RKO (cell line): ENCODE results near the gene EFCC1.

Experiments
- DNase-seq: peaks from one replicate; pipeline ENCODE4 v3.0.0-alpha.2; 2016; ENCODE audit warnings: low spot score

Gene EFCC1

DNA sequence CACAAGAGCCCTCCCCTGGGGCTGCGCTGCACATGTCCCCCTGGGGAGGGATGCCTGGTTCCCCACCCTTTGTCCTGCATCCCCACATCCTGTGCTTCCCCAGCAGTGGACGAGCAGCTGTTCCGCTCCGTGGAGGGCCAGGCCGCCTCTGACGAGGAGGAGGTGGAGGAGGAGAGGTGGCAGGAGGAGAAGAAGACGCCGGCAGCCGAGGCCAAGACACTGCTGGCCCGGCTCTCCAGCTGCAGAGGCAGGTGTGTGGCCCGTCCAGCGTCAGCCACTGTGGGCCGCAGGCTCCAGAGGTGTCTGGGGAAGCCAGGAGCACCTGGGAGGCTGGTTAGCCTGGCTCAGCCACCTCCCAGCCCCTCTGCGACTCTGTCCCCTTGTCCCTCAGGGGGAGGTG is 31.6 kb downstream of the EFCC1 start:
- DNase-seq = no peak

DNA sequence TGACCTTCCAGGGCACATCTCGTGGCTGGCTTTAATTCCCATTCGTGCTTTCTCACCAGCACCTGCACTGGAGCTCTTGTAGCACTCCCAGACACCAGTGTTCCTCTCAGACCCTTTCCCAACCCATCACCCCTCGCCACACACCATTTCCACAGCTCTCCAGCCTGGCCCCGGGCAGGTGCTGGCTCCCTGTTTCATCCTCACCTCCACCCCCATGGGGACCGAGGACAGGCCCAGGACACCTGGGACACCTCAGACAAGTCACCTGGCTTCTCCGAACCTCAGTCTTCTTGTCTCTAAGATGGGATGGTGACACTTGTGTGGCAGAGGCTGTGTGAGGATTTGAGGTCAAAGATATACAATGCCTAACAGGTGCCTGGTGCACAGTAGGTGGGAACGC is 32.0 kb downstream of the EFCC1 start:
- DNase-seq = no peak

DNA sequence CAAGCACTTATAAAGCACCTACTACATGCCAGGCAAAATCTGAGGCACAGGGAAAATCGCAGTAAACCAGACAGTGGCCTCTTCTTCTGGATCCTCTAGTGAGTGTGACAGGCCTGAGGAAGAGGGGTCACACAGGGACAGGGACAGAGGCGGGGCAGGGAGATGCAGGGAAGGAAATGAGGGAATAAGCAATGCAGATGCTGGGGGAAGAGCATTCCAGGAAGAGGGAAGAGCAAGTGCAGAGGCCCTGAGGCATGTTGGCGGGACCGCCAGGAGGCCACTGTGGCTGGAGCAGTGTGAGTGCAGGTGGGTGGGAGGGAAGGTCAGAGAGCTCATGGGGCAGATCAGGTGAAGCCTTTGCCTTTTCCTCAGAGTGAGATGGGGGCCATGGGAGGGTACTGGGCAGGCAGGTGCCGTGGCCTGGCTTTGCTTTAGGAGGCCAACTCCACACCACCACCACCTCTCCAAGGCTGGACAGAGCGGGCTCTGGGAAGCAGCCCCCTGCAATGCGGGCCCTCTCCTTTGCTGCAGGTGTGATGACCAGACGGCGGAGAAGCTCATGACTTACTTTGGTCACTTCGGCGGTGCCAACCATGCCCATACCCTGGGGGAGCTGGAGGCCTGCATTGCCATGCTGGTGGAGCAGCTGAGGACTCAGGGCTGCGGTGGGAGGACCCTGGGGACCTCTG is 32.7 kb downstream of the EFCC1 start:
- DNase-seq = no peak

DNA sequence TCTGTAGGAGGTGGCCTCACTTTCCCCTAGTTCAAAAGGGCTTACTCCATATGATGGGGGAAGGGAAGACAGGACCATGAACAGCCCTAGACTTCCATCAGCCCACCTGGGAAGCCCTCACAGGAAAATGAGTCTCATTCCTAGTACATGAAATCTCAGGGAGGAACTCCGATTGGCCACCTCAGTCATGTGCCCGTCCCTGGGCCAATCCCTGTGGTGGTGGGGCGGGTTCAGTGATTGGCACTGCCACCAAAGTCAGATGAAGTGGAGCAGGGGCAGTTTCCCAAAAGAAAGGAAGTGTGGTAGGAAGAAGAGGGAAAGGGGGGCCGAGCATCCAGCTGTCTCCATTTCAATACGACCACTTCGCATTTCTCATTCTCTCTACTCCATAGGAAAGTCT is 33.5 kb downstream of the EFCC1 start:
- no peak for DNase-seq

DNA sequence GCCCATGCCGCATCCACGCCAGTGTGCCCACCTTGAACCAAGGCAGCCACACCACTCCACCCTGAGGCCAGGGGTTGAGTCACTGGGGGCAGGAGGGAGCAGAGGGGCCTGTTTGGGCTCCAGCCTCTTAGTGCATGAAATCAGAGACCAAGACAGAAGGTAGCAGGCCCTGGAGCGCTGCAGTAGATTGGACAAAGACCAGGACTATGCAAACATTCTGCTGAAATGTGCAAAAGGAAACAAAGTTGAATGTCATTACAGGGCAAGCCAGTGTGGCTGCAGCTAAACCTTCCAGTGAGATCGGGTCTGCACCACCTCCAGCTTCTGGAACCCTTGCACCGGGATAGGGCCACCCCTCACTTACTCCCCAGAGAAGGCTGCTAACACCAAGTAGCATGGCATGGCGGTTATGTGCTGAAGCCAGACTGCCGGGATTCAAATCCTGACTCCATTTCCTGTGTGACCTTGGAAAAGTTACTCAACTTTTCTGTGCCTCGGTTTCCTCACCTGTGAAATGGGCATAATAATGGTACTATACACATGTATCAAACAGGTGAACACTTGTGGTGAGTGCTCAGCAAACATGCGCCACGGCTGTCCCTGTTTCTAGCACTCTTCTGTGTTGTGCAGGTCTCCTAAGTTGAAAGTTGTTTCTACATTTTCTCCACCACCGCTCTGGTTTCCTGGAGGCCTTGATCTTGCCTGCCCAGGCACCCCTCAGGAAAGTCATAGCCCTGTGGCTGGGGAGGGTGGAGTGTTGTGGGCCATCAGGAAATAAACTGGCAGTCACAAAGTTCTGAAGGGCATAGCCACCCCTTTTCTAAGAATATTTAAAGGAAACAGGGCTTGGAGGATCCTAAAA is 34.5 kb downstream of the EFCC1 start:
- no peak for DNase-seq

DNA sequence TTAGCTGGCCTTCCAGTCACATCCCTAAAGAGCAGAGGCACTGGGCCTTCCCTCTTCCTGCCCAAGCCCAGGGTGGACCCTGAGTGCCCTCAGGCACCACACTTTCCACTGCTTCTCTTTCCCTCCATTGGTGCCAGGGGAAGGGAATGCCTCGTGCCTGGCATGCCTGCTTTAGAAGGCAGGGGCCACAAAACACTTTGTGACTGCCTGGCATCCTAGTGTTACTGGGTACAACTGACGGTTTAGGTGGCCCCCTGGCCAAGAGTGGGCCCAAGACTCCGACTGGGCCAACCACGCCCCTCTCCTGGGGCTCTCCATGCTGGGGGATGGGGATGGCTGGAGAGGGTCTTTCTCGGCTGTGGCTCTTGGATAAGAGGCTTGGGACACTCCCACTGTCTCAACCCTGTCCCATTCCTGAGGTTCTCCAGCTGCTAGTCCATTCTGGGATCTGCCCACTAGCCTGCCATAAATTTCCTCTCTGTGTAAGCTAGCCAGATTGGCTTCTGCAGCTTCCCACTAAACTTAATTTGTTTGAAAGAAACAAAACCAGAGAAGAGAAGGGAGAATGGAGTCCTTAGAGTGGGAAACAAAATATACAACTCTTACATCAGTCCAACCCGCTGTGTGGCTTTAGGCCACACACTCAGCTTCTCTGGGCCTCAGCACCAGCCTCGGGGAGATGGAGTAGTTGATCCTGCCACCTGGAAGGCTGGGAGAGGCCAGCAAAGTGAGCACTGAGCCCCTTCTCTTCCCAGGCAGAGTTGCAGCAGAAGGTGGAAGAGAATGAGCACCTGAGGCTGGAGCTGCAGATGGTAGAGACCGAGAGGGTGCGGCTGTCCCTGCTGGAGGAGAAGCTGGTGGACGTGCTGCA is 35.4 kb downstream of the EFCC1 start:
- DNase-seq = no peak

DNA sequence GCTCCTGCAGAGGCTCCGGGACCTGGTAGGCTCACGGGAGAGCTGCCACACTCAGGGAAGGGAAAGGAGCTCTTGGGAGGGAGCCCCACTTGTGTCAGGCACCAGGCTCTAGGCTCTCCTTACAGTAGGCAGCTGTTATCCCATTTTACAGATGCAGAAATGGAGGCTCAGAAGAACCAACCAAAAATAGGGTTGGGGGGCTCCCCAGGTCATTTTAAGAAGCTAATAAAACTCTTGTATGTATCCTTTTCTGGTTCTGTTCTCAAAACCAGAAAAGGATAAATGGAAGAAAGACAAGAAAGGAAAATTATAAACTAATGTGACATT is 36.0 kb downstream of the EFCC1 start:
- DNase-seq = no peak

DNA sequence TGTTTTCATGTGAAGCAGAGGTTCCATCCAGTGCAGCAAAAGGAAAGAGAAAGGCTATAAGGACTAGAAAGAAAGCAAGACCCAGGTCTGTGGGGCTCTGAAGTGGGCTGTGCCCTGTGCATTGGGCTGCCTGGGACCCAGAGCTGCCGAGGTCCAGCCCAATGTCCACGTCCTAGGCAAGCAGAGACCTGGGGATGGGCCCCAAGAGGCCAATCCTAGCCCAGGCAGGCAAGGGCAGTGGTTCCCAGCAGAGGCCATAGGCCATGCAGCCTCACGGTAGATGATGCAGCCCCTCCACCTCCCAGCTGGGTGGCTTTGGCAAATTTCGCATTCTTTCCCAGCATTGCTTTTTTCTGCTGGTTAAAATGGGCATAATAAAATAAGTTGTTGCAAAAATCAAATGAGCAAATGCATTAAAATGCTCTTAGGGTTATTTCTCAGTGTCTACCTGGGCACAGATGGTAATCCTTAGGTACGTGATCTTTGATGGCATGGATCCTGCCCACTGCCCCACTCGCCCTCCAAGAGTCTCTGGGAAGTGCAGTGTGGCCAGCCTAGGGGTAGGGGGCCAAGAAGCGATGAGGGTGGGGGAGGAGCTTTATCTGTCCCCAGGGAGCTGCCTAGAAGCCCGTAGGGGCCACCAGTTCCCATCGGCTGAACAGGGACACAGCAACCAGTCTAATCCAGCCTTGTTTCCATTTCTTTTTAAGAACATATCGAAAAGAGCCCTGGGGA is 37.2 kb downstream of the EFCC1 start:
- no peak for DNase-seq

DNA sequence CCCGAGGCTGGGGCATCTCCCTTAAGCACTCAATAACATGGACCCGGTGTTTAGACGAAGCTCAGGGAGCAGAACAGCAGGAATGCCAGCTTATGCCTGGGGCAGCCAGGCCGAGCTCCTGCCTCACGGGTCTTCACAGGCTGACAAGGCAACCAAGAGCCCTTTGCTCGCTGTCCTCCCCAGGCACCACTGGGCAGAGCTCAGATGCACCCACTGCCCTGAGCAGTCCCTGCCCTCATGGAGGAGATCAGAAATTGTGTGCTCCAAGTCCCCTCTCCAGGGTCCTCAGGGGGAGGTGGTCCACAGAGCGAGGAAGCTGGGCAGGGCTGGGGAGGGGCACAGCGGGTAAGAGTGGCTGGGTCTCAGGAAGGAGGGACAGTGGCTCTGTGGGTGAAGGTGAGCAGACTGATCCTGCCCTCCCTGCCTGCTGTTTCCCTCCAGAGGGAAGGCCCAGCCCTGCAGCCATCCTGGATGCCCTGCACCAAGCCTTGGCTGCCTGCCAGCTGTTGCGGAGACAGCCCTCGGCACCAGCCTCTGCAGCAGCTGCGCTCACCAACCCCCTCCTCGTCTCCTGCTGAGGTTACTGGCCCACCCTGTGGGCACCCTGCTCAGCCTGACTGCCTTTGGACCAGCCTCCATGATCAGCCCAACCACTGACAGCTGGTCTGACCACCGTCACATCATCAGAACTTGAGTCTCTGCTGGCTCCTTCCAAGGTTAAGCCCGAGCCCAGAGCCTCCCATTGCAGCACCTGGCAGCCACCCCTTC is 38.4 kb downstream of the EFCC1 start:
- DNase-seq = no peak

DNA sequence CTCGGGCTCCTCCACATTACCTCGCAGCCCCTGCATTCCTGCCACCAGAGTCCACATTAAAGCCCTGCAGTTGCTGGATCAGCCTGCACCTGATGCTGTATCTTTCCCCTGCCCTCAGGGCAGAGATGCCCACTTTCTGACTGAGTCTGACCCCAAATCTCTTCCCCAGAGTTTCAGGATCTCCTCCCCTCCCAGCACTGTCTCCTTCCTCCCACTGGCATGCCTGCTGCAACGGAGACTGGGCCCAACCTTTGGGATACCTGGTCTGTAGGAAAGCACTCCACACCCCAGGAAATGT is 38.9 kb downstream of the EFCC1 start:
- no peak for DNase-seq

DNA sequence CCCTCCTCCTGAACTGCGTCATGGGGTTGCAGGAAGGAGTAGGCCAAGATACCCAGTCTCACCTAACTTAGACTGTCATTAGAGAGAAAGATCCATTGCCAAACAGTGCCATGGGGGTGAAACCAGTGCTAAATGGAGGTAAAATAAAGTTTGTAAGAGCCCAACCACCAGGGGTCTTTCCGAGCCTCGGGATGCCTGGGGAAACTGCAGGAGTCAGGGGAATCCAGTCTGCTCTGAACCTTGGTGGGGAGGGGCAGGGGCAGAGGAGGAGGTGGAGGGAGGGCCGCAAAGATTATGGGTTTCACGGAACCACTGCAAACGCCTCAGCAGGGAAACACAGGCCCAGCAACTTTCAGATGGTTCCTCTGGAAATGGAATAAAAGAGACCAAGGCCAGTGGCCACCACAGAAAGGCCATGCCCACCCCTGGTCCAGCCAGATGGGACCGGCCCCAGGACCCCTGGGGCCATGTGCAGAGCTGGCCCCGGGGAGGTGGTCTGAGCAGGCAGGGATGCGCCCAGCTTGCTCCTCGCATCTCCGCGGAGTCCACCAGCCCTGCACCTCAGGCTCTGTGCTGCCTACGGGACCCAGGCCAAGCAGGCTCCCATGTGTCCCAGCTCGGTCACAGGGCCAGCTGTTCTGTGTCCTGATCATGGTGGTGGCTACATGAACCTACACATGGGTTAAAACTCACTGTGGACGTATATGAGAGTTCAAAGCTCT is 39.6 kb downstream of the EFCC1 start:
- no peak for DNase-seq

DNA sequence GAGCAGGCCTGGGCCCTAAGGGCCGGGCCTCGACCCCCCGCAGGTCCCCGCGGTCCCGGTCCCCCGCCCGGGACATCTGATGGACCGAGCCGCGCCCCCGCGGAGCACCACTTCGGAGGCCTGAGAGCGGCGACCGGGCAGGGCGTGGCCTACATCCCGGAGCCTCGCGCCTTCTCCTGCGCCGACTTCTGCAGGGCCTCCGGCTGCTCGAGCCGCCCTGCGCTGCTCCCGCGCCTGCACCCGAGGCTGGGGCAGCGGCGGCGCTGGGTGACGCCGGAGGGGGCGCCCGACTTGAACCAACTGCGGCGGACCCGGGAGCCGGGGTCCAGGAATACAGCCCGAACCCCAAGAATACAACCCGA is 44.6 kb downstream of the EFCC1 start:
- no peak for DNase-seq

DNA sequence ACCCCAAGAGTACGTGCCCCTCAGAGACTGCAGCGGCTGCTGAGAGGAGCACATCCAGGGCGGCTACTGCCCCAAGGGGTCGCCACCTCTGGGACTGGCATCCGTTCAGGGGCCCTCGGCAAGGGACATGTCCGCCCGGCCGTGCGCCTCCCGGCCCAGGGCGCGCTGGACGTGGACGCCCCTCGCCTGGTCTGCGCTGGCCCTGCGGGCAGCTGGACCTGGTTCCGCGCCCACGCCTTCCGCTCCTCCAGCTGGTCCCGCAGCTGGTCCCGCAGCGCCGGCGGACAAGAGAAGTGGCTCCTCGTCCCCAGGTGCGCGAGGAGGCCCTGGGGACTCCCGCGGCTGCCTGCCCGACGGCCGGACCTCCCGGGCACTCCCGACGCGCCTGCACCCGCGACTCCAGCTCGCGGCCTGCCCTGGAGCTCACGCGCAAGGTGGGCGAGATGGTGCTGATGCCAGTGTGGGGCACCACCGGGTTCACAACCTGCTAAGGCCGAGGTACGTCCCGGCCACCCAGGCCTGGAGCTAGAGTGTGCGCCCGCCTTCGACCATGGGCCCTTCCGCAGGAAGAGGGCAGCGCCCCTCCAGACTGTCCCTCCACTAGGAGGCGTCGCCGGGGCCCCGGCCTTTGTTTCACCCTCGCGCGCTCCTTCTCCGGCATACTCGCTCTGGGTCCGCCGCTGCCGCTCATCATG is 45.1 kb downstream of the EFCC1 start:
- DNase-seq = no peak

DNA sequence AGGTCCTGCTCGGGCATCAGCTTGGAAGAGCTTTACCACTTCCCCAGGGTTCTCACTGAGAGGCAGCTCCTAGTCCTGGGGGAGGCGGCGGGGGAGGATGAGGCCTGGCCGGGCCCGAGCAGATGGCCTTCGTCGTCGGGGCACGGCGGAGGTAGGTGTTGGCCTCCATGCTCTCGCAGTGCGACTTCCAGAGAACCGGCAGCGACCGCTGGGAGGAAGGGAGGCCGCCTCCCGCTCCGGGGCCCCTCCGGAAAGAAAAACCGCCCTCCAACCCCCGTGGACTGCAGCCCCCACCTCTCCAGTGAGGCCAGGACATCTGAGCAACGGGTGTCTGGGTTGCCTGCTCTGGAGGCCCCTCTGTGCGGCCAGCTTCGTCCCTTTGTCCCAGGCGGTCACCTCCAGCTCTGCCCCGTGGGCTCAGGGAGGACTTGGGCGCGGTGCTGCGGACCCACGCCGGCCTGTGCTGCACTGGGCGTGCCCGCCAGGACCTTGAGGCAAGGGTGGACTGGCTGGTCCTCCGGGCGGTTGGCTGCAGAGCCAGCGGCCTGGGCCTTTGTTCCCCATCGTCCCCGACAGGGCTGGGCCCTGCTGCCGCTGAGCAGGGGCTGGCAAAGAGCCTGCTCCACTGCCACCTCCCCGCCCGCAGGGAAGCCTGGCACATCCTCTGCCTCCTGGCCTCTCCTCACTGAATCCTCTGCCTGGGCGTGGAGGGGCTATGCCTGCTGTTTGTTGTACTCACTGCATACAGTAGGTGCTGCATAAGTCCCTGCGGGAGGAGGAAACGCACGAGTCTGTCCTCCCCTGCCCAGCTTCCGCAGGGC is 45.8 kb downstream of the EFCC1 start:
- no peak for DNase-seq

DNA sequence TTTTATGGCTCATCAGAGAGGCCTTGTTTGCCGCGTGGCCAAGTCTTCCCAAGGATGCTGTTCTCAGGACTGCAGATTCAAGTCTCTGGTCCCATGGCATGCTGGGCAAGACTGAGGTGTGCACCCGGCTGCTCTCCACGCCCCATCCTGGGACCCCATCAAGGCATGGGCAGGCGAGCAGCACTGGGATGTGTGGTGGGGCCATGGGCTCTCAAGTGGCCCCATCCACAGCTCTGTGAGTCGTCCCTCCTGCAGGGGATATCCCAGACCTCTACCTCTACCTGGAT is 46.4 kb downstream of the EFCC1 start:
- DNase-seq = no peak

DNA sequence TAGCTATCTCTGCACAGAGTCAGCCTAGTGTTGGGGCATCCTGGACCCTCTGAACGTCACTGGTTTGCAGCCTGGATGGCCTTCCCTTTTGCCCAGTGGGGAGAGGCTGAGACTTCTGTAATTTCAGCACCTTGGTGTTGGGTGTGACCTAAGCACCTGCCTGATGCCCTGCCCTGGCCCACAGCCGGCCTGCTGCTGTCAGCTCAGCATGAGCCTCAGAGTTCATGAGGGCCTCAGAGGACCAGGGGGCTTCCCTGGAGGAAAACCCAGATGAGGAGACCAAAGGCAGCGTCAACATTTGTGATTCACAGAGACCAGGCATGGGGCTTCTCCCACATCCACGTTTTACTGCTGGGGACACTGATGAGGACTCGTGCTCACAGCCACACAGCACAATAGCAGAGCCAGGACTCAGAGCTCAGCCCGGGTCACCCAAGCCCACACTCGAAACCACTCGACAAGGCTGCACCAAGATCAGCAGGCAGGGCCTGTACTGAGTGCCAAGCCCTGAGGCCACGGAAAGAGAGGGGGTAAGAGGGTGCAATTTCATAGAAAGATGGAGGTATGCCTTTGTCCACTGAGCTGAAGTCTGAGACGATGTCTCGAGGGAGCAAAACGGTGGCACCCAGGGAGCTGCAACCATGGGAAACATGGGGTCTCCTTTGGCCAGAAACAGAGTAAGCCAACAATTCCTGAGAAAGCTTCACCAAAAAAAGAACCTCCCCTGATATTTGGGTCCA is 49.6 kb downstream of the EFCC1 start:
- DNase-seq = no peak

DNA sequence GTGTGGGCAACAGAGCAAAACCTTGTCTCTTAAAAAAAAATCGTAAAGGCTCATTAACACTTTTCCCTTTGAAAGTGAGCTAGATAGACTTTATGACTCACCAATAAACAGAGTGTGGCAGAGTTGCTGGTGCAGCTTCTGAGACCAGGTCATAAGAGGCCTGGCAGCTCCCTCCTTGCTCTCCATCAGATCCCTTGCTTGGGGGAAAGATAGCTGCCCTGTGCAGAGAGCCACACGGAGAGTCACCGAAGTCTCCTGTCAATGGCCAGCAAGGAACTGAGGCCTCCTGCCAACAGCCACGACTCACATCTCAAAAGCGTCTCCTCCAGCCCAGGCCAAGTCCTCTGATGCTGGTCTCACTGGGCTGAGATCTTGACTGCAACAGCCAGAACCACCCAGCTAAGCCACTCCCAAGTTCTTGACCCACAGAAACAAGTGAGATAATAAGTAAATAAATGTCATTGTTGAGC is 50.8 kb downstream of the EFCC1 start:
- DNase-seq = no peak

DNA sequence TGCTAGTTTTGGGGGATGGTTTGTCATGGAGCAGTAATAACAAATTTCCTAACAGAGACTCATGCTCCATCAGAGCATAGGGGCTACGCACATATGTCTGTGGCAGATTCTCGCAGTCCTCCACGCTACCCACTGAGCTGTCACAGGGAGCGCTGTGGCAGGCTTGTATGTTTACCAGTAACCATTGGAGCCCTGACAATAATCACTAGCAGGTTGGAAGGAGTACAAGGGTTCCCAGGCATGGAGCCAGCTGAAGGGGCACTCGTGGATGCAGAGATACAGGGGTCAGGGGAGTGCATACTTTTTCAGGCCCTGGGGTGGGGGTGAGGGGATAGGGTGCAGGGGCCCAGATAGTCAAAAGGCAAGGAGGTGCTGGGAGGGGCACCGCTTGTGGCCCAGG is 51.6 kb downstream of the EFCC1 start:
- no peak for DNase-seq

DNA sequence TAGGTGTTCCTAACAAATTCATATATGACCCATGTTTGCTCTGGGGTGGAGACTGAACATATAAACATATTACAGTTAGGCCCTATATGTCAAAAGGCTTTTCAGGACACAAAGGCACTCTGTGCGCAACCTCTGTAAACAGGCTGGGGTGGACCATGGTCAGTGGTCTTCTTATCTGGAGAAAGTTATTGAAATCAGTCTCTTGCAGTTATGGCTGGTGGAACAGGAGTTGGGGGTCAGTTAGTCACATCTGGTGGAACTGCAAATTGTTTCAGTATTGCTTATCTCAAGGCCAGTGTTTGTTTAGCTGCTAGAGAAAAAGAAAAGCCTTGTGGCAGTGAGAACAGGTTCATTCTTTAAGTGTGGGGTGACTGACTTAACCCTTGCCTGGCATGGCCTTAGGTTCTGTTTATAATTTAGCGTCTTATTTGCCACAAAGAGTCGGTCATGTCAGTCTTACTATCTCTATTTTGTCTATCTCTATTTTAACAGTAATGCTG is 53.6 kb downstream of the EFCC1 start:
- DNase-seq = no peak
